WTC11 (cell line): Measurements from ENCODE around the gene ACSF2. TPM values are rescaled to one million over a fixed set of nuclear protein-coding genes. Genes with fewer than 3 reads are reported as not detected.
A peak's percentile ranks its signal among the peaks of the same experiment; 100 is the strongest.

Experiments
- ATF2 ChIP-seq: sonication (generic); formaldehyde crosslinking; IDR thresholded peaks from 2 replicates; pipeline ENCODE4 v1.8.1; 2022; ENCODE audit warnings: low read depth, missing genetic modification reagents, borderline replicate concordance
- CTCF ChIP-seq: fragments of 200-600 bp; IDR thresholded peaks from 2 replicates; pipeline ENCODE4 v1.8.0; 2022; ENCODE audit warnings: antibody characterized with exemption
- E2F5 ChIP-seq: sonication (generic); formaldehyde crosslinking; IDR thresholded peaks from 2 replicates; pipeline ENCODE4 v1.8.1; 2022; ENCODE audit warnings: mild to moderate bottlenecking, moderate library complexity, missing genetic modification reagents
- EMX1 ChIP-seq: fragments of 250-450 bp; sonication (Bioruptor Pico); IDR thresholded peaks from 2 replicates; pipeline ENCODE4 v1.8.0; 2021; ENCODE audit warnings: mild to moderate bottlenecking
- FOXP1 ChIP-seq: sonication (generic); formaldehyde crosslinking; IDR thresholded peaks from 2 replicates; pipeline ENCODE4 v1.8.0; 2022; ENCODE audit warnings: missing genetic modification reagents, mild to moderate bottlenecking, moderate library complexity, borderline replicate concordance
- GRHL2 ChIP-seq: fragments of 250-450 bp; sonication (Bioruptor Pico); IDR thresholded peaks from 2 replicates; pipeline ENCODE4 v1.8.0; 2022; ENCODE audit warnings: mild to moderate bottlenecking, moderate library complexity; ENCODE audit not compliant: insufficient replicate concordance, severe bottlenecking
- GTF2I ChIP-seq: fragments of 250-450 bp; sonication (Bioruptor Pico); conservative IDR thresholded peaks from 2 replicates; pipeline ENCODE4 v1.4.0; 2021; ENCODE audit warnings: mild to moderate bottlenecking
- HMGA2 ChIP-seq: fragments of 250-450 bp; sonication (Bioruptor Pico); IDR thresholded peaks from 2 replicates; pipeline ENCODE4 v1.4.0; 2021; ENCODE audit warnings: mild to moderate bottlenecking, moderate library complexity
- HMGXB4 ChIP-seq: sonication (generic); formaldehyde crosslinking; IDR thresholded peaks from 2 replicates; pipeline ENCODE4 v1.8.1; 2023; ENCODE audit warnings: mild to moderate bottlenecking, moderate library complexity, missing genetic modification reagents
- IRF2 ChIP-seq: sonication (generic); formaldehyde crosslinking; IDR thresholded peaks from 2 replicates; pipeline ENCODE4 v1.8.0; 2022; ENCODE audit warnings: low read depth, missing genetic modification reagents, borderline replicate concordance
- JAZF1 ChIP-seq: fragments of 250-450 bp; sonication (Bioruptor Pico); IDR thresholded peaks from 2 replicates; pipeline ENCODE4 v1.9.0; 2021; ENCODE audit warnings: moderate library complexity, mild to moderate bottlenecking, inconsistent platforms
- KAT7 ChIP-seq: sonication (generic); formaldehyde crosslinking; IDR thresholded peaks from 2 replicates; pipeline ENCODE4 v1.8.1; 2023; ENCODE audit warnings: missing genetic modification reagents, mild to moderate bottlenecking, borderline replicate concordance
- TCF7 ChIP-seq: sonication (generic); formaldehyde crosslinking; IDR thresholded peaks from 2 replicates; pipeline ENCODE4 v1.8.0; 2022; ENCODE audit warnings: mild to moderate bottlenecking, low read depth, missing genetic modification reagents, moderate library complexity
- ZMAT4 ChIP-seq: fragments of 250-450 bp; sonication (Bioruptor Pico); IDR thresholded peaks from 2 replicates; pipeline ENCODE4 v1.9.0; 2021; ENCODE audit warnings: mild to moderate bottlenecking
- ZNF138 ChIP-seq: sonication (generic); formaldehyde crosslinking; conservative IDR thresholded peaks from 2 replicates; pipeline ENCODE4 v1.8.1; 2022; ENCODE audit warnings: mild to moderate bottlenecking, moderate library complexity, missing genetic modification reagents
- ZNF219 ChIP-seq: sonication (generic); formaldehyde crosslinking; IDR thresholded peaks from 2 replicates; pipeline ENCODE4 v1.8.0; 2023; ENCODE audit warnings: missing genetic modification reagents, mild to moderate bottlenecking, borderline replicate concordance
- ZNF423 ChIP-seq: fragments of 250-450 bp; sonication (Bioruptor Pico); IDR thresholded peaks from 2 replicates; pipeline ENCODE4 v2.1.2; 2022; ENCODE audit warnings: mild to moderate bottlenecking, moderate library complexity
- total RNA-seq: library from RNA; stranded (reverse); gene quantifications from 3 replicates; pipeline ENCODE4 v1.2.3, GENCODE V29; 2021
- TF ChIP-seq, protein P1 (sequence below): fragments of 250-450 bp; sonication (Bioruptor Pico); IDR thresholded peaks from 2 replicates; pipeline ENCODE4 v1.9.0; 2021; ENCODE audit warnings: mild to moderate bottlenecking
- TF ChIP-seq, protein P2 (sequence below): sonication (generic); formaldehyde crosslinking; IDR thresholded peaks from 2 replicates; pipeline ENCODE4 v1.8.0; 2022; ENCODE audit warnings: mild to moderate bottlenecking, missing genetic modification reagents
- TF ChIP-seq, protein P3 (sequence below): sonication (generic); formaldehyde crosslinking; IDR thresholded peaks from 2 replicates; pipeline ENCODE4 v1.8.1; 2023; ENCODE audit warnings: mild to moderate bottlenecking, missing genetic modification reagents
- TF ChIP-seq, protein P4 (sequence below): sonication (generic); formaldehyde crosslinking; IDR thresholded peaks from 2 replicates; pipeline ENCODE4 v1.8.0; 2023; ENCODE audit warnings: mild to moderate bottlenecking, missing genetic modification reagents
- TF ChIP-seq, protein P5 (sequence below): sonication (generic); formaldehyde crosslinking; IDR thresholded peaks from 2 replicates; pipeline ENCODE4 v1.8.1; 2023; ENCODE audit warnings: mild to moderate bottlenecking, missing genetic modification reagents, moderate library complexity

The ACSF2 gene
- total RNA-seq, 1 experiment from 2014 or later, result 19.9 TPM

DNA sequence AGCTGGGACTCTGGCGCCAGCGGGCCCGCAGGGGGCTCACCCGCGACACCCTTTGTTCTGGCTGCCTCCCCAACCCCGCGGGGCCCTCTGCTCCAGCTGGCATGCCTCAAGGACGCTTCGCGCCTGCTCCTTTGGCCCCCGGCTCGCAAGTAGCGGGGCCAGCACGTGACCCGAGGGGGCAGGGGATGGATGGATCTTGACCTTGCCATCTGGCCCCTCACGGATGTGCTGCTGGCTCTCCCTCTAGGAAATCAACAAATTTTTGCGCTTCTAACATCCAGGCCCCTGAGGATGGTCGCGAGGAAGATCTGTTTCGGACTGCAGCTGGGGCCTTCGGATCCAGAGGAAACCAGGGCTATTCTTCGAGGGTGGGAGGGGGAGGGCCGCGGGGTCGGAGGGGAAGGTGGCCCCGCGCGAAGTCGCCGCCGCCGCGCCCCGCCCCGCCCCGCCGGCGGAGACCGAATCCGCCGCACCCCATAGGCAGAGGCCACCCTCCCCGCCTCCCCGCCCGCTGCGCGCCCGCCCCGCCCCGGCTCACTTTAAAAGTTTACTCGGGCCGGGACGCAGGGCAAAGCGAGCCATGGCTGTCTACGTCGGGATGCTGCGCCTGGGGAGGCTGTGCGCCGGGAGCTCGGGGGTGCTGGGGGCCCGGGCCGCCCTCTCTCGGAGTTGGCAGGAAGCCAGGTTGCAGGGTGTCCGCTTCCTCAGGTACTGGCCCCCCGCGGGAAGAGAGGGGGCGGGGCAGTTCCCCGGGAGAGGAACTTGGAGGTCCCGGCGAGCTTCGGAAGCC, at the start of gene ACSF2 (continued):
- TF ChIP-seq, protein P1, sequence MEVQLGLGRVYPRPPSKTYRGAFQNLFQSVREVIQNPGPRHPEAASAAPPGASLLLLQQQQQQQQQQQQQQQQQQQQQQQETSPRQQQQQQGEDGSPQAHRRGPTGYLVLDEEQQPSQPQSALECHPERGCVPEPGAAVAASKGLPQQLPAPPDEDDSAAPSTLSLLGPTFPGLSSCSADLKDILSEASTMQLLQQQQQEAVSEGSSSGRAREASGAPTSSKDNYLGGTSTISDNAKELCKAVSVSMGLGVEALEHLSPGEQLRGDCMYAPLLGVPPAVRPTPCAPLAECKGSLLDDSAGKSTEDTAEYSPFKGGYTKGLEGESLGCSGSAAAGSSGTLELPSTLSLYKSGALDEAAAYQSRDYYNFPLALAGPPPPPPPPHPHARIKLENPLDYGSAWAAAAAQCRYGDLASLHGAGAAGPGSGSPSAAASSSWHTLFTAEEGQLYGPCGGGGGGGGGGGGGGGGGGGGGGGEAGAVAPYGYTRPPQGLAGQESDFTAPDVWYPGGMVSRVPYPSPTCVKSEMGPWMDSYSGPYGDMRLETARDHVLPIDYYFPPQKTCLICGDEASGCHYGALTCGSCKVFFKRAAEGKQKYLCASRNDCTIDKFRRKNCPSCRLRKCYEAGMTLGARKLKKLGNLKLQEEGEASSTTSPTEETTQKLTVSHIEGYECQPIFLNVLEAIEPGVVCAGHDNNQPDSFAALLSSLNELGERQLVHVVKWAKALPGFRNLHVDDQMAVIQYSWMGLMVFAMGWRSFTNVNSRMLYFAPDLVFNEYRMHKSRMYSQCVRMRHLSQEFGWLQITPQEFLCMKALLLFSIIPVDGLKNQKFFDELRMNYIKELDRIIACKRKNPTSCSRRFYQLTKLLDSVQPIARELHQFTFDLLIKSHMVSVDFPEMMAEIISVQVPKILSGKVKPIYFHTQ (CRISPR knock-in tag), result no peak
- TF ChIP-seq HMGA2 (CRISPR knock-in tag) (no peak), KAT7 (CRISPR knock-in tag) (0 out of 2 replicates have a peak, but pooled peaks have one; percentile 65), ZNF219 (CRISPR knock-in tag) (no peak), GRHL2 (CRISPR knock-in tag) (no peak), ATF2 (CRISPR knock-in tag) (peak; percentile 47; the same call in 1 of the 2 replicates), ZNF423 (CRISPR knock-in tag) (peak; percentile 34; the same call in 1 of the 2 replicates), TCF7 (no peak), ZNF138 (CRISPR knock-in tag) (0 out of 2 replicates have a peak, but pooled peaks have one; percentile 49), EMX1 (CRISPR knock-in tag) (no peak), GTF2I (CRISPR knock-in tag) (no peak), ZMAT4 (CRISPR knock-in tag) (no peak), JAZF1 (CRISPR knock-in tag) (no peak), CTCF (no peak), HMGXB4 (CRISPR knock-in tag) (peak; percentile 52; the same call in 1 of the 2 replicates), E2F5 (CRISPR knock-in tag) (no peak), FOXP1 (CRISPR knock-in tag) (peak; percentile 62; the same call in 1 of the 2 replicates), IRF2 (CRISPR knock-in tag) (no peak)
- TF ChIP-seq, protein P2, sequence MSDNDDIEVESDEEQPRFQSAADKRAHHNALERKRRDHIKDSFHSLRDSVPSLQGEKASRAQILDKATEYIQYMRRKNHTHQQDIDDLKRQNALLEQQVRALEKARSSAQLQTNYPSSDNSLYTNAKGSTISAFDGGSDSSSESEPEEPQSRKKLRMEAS (CRISPR knock-in tag), result peak; percentile 97
- TF ChIP-seq, protein P3, sequence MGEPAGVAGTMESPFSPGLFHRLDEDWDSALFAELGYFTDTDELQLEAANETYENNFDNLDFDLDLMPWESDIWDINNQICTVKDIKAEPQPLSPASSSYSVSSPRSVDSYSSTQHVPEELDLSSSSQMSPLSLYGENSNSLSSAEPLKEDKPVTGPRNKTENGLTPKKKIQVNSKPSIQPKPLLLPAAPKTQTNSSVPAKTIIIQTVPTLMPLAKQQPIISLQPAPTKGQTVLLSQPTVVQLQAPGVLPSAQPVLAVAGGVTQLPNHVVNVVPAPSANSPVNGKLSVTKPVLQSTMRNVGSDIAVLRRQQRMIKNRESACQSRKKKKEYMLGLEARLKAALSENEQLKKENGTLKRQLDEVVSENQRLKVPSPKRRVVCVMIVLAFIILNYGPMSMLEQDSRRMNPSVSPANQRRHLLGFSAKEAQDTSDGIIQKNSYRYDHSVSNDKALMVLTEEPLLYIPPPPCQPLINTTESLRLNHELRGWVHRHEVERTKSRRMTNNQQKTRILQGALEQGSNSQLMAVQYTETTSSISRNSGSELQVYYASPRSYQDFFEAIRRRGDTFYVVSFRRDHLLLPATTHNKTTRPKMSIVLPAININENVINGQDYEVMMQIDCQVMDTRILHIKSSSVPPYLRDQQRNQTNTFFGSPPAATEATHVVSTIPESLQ (CRISPR knock-in tag), result no peak
- TF ChIP-seq, protein P4, sequence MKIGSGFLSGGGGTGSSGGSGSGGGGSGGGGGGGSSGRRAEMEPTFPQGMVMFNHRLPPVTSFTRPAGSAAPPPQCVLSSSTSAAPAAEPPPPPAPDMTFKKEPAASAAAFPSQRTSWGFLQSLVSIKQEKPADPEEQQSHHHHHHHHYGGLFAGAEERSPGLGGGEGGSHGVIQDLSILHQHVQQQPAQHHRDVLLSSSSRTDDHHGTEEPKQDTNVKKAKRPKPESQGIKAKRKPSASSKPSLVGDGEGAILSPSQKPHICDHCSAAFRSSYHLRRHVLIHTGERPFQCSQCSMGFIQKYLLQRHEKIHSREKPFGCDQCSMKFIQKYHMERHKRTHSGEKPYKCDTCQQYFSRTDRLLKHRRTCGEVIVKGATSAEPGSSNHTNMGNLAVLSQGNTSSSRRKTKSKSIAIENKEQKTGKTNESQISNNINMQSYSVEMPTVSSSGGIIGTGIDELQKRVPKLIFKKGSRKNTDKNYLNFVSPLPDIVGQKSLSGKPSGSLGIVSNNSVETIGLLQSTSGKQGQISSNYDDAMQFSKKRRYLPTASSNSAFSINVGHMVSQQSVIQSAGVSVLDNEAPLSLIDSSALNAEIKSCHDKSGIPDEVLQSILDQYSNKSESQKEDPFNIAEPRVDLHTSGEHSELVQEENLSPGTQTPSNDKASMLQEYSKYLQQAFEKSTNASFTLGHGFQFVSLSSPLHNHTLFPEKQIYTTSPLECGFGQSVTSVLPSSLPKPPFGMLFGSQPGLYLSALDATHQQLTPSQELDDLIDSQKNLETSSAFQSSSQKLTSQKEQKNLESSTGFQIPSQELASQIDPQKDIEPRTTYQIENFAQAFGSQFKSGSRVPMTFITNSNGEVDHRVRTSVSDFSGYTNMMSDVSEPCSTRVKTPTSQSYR, result no peak; the same call in 1 of the 2 replicates
- TF ChIP-seq, protein P5, sequence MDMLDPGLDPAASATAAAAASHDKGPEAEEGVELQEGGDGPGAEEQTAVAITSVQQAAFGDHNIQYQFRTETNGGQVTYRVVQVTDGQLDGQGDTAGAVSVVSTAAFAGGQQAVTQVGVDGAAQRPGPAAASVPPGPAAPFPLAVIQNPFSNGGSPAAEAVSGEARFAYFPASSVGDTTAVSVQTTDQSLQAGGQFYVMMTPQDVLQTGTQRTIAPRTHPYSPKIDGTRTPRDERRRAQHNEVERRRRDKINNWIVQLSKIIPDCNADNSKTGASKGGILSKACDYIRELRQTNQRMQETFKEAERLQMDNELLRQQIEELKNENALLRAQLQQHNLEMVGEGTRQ, result peak; percentile 93
